Measurements from ENCODE around the gene DPEP1.
"Not testable (repeated sequence)": the region's sequence is repeated elsewhere in the genome, so short reads cannot be mapped to it uniquely, and the experiment has no call there.

DPEP1 gene

DNA sequence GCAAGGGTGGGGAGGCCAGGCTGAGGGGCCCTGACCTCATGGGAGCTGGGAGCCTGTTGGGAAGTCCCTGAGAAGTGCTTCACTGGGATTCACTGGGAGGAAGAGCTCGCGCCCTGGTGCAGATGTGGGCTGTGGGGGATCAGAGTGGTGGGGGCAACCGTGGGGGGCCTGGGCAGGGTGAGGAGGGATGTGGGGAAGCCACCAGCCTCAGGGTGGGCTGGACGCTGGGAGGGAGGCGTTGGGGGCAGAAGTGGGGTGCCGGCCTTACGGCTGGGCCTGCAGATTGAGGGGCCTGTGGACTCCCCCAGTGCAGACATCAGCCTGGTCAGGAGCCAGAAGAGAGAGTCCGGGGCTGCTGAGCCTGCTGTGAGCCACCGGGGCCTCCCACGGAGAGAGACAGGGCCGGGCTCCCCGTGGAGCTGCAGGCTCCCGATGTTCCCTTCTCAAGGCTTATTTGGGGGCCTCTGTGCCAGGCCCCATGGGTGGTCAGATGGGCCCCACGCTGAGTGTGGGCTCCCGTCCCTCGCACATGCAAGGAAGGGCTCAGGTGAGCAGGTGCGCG, 7.8 kb downstream of the DPEP1 start:
- DNase-seq, result no peak

DNA sequence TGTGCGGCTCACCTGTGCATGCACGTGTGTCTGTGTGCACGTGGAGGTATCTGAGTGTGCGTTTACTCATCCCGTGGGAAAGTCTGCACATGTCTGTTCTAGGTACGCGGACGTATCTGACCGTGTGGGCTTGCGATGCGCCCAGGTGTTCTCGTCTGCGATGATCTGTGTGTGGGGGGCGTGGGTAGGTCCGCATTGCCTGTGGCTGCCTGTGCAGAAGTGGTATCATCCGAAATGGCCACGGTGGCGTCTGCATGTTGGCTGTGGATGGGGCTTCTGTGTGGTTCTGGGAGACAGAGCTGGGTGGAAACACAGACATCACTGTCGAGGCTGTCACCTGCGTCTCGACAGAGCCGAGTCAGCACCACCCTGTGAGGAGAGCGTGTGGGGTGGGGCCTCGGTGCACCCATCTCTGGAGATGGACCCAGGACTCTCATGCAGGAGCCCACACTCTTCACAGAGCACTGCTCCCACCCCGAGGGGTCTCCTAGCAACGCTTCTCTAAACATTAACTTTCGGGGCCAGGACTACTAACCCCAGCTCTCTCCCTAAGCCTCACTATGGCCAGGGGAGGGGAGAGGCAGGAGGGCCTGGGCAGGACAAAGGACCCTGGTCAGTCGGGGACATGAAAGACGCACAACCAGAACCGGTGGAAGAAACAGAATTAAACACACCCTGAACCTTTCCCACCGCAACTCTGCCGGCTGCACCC, 8.4 kb downstream of the DPEP1 start:
- no peak for DNase-seq

DNA sequence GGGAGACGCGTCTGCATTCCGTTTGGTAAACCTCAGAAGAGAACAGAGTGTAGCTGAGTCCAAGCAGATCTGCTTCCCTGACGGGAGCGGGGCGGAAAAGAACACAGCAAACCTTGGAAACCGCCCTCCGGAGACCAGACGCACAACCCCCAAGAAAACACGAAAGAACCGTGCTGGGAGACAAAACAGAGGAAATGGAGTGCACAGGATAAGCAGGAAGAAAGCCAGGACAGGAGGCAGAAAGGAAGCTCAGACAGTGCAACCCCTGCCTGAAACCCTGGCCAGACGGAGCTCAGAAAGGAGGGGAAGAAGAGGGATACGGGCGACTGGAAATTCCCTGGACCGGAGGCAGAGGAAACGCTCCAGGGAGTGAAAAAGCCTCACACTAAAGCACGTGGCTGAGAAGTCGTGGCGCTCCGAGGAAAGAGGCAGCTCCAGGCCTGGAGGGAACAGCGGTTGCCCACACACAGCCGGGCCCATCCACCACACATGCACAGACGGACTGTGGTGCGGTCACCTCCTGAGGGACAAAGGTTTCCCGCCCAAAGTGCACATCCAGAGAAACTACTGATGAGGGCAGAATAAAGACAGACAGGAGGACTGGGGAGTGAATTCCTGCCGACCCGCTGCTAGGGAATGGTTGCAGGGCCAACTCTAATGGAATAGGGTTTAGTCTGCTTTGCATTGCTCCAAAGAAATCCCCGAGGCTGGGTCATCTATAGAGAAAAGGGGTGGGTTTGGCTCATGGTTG, 10.2 kb downstream of the DPEP1 start:
- DNase-seq, result no peak

DNA sequence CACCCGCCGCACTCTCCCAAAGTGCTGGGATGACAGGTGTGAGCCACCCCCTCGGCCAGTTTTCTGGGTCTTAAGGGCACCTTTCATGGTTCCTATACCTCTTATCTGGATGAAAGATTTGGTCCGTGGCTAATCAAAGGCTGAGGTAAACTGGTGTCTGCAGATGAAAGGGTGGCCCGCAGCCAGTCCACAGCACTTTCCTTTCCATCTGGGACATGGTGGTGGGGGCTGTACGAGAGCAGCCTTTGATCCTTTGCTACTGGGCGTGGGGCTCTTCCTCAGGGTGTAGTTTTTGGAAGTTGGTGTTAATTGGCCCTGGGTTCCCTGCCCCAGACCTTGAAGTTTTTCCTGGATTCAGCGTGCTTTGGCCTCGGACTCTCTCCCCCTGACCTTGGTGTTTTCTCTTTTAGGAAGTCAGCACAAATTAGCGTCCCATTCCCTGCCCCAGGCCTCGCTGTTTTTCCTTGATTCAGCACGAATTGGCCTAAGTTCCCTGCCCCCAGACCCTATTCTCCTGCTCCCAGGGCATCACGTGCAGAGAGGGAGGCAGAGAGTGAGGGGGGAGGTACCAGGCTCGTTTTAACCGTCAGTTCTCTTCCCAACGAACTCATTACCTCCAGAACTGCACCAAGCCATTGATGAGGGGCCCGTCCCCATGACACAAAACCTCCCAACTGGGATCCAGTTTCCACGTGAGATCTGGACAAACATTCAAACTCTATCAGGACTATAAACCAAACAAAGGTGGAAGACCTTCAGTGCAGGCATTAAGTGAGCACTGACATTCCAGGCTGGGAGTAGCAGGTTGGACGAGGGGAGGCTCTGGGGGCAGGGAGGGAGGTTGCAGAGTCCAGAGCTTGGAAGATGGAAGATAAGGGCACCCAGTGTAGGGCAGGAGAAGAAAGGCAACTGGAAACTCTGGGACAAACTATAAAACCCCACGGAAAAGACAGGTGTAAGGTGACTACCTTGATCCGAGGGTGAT, 11.6 kb downstream of the DPEP1 start:
- DNase-seq, result no peak

DNA sequence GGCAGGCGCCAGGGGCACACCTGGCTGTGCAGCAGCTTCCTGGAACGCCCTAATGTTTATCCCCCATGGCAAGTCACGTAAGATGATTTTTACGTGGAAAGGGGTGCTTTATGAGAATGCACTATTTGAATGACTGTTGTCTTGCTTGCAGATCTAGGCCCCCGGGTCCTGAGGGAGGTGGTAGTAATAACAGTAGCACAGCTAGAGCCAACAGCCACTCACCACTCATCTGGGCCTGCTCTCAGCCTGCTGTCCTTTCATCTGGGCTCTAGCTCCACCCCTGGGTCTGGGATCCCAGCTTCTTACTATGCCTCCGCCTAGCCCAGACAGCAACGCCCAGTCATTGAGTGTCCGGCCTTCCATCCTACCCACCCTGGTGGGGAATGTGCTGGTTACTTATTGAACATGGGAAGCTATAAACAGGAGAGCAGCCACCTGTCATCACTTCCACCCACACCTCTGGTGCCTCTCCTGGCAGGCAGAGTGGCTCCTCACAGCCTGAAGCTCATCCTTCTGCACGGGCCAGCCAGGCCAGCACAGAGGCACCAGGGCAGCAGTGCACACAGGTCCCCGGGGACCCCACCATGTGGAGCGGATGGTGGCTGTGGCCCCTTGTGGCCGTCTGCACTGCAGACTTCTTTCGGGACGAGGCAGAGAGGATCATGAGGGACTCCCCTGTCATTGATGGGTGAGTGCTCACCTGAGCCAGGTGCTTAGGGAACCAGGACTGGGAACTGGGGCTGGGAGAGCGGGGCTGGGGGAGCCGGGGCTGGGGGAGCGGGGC, 16.6 kb downstream of the DPEP1 start:
- DNase-seq, result no peak

DNA sequence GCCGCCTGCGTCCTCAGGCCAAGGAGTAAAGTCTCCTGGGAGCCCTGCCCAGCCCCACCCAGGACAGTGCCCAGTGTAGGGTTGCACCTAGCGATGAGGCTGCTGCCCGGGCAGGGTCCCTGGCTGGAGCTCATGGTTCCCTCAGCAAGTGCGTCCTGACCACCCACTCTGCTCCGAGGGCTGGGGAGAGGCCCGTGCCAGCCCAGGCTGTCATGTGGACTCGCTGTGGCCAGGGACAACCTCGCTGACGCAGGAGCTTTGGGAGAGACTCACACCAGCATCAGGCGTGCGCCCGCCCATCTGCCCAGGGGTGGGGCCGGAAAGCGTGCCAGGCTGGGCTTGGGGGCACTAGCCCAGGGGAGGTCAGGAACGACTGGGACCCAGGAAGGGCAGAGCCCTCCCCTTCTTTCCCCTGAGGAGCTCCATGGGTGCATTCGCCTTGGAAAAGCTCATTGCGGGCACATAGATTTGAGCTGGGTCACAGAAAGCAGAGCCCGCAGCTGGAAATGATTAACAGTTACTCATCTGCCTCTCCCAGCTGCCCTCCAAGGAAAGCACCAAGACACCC, 19.7 kb downstream of the DPEP1 start:
- no peak for DNase-seq

DNA sequence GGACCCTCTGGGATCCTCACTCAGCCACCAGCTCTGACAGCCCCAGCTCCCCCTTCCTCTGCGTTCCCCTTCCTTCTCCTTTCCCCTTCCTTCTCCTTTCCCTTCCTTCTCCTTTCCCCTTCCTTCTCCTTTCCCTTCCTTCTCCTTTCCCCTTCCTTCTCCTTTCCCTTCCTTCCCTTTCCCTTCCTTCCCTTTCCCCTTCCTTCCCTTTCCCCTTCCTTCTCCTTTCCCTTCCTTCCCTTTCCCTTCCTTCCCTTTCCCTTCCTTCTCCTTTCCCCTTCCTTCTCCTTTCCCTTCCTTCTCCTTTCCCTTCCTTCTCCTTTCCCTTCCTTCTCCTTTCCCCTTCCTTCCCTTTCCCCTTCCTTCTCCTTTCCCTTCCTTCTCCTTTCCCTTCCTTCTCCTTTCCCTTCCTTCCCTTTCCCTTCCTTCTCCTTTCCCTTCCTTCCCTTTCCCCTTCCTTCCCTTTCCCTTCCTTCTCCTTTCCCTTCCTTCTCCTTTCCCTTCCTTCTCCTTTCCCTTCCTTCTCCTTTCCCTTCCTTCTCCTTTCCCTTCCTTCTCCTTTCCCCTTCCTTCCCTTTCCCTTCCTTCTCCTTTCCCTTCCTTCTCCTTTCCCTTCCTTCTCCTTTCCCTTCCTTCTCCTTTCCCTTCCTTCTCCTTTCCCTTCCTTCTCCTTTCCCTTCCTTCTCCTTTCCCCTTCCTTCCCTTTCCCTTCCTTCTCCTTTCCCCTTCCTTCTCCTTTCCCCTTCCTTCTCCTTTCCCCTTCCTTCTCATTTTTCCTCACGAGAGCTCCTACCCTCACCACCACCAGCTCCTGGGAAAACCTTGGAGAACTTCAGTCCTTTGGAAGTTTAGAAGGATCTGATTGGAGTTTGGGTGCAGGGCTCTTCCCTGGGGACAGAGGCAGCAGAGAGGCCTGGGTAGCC, 21.3 kb downstream of the DPEP1 start:
- DNase-seq, result not testable (repeated sequence)

DNA sequence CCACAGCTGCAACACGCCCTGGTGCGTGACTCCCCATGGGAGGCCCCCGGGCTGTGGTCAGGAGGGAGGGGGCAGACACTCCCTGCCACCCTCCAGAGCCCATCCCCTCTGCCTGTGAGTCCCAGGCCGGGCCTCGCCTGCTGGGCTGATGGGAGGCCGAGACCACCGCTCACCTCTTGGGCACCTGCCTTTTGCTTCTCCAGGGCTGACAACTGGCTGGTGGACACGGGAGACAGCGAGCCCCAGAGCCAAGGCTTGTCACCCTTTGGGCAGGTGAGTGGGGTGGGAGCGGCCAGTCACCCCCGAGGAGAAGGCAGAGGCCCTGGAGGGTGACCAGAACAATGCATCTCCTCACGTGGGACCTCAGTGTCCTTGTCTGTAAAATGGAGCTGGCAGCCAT, 23.2 kb downstream of the DPEP1 start:
- DNase-seq, result no peak

DNA sequence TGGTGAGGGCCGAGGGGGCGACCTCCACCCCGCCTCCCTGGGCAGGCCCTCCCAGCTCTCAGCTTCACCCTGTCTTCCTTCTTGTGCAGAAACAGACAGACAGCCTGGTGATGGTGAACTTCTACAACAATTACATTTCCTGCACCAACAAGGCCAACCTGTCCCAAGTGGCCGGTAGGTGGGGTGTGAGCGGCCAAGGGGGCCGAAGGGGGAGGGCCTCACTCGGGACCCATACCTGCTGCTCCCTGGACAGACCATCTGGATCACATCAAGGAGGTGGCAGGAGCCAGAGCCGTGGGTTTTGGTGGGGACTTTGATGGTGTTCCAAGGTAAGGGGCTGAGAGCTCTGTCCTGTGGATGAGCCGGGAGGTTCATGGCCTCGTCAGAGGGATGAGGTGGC, 23.9 kb downstream of the DPEP1 start:
- no peak for DNase-seq

DNA sequence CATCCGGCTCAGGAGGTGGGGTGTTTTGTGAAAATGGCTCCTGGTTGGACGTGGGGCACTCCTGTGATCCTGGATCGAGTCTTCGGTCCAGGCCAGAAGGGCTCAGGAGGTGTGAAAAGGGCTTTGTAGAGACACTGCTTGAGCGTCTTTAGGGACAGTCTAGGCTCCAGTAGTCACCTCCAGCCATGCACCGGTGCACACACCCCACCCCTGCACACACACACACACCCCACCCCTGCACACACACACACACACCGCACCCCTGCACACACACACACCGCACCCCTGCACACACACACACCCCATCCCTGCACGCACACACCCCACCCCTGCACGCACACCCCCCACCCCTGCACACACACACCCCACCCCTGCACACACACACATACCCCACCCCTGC, 25.0 kb downstream of the DPEP1 start:
- no peak for DNase-seq

DNA sequence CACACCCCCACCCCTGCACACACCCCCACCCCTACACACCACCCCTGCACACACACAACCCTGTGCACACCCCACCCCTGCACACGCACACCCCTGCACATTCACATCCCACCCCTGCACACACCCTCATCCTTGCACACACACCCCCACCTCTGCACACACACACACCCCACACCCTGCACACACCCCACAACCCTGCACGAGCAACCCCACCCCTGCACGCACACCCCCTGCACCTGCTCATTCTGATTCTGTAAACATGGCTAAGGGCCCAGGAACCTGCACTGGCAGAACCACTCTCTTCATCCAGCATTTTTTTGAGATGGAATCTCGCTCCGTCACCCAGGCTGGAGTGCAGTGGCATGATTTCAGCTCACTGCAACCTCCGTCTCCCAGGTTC, 25.9 kb downstream of the DPEP1 start:
- DNase-seq, result no peak

DNA sequence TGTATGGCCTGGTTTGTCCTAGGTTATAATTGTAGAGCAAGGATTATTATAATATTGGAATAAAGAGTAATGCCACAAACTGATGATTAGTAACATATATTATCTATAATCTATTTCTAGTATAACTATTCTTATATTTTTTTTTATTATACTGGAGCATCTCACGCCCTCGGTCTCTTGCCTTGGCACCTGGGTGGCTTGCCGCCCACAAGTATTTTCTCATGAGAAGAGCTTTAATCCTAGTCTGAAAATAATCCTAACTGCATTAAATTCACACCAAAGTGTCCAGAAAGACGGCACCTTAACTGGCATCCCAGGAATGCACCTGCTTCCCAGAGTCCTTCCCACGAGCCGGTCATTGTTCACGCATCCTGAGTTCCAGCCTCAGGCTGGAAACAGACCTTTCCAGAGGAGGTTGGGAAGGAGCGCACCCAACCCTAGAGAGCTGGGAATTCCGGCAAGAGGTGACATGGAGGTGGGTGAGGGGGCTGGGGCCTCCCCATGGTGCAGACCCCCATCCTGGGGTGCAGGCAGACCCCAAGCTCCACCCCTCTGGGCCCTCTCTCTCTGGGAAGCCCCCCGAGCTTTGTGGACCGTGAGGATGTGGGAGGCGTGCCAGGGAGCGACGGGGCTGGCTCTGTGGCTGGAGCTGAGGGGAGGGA, 28.1 kb downstream of the DPEP1 start:
- no peak for DNase-seq

DNA sequence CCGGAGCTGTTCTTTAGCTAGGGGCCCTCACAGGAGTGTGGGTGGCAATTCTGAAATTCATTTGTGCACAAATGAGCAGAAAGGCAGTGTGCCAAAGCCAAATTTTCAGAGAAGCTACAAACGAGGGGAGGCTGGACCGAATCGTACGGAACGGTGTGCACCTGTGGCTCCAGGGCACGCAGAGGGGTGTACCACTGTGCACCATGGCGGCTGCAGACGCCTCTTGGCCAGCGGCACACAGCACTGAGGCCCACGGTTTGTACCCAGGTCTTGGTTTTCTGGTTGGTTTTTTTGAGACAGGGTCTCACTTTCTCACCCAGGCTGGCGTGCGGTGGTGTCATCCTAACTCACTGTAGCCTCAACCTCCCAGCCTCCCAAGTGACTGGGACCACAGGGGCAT, 29.1 kb downstream of the DPEP1 start:
- DNase-seq, result no peak

DNA sequence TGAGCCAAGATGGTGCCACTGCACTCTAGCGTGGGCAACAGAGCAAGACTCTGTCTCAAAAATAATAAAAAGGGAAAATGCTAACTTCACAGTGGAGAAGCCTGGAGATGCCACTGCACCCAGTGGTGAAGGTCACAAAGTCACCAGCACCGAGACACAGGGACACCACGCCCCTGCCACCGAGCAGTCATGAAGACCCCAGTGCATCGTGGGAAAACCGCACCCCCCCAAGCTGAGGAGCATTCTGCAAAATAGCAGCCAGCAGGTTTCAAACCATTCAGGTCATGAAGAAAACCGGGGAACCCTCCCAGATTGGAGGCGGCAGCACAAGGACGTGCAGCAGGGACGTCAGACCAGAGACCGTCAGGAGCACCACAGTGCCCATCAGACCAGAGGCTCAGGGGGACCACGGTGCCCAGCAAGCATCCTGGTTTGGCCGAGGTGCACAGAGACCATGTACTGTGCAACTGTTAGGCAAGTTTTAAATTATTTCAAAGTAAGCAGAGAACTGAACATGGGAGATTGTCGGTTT, 30.4 kb downstream of the DPEP1 start:
- no peak for DNase-seq

DNA sequence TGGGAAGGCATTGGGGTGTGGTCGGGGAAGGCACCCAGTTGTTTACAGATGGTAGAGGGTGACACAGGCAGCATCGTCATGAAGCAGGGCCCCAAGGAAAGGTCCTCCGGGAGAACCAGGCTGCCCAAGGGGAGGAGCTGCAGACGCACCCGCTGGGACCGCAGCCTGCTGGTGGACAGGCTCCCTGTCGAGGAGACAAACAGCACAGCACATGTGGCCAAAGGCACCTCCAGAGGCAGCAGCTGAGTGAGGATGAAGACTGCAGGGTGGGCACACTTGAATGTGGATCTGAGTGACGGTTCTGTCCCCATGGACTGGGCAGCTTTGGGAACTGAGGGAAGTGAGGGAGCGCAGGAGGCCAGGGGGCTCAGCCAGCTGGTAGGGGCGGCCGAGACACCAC, 31.7 kb downstream of the DPEP1 start:
- DNase-seq, result no peak

DNA sequence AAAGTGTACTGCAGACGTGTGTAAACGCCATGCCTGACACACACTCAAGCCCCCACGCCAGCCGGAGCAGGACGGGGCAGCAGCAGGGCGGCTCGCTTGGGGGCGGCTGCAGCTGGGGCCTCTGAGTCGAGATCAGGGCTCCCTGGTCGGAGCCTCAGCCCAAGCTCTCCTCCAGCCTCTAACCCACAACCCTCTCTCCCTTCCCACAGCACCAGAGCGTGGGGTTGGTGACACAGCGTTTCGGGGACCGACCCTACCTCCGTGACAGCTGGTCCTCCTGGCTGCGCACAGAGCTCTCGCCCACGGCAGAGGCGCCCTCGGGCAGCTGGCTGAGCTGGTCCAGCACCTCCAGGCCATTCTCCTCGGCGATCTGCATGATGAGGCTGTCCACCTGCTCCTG, 32.8 kb downstream of the DPEP1 start:
- no peak for DNase-seq

DNA sequence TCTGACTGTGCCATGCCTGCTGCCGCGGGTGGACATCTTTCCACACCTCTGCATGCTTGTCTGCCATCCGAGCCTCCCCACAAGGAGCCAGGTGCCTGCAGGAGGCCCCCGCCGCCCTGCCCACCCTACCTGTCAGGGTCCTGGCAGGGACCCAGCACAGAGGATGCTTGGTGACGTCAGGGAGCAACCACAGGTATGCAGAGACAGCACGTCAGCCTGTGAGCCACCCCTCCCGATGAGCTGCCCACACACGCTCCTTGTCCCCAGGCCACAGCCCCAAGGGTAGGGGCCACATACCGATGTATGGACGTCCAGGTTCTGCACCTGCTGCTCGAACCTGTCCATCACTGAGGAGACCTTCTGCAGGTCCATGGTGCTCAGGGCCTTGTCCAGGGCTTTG, 33.5 kb downstream of the DPEP1 start:
- no peak for DNase-seq

DNA sequence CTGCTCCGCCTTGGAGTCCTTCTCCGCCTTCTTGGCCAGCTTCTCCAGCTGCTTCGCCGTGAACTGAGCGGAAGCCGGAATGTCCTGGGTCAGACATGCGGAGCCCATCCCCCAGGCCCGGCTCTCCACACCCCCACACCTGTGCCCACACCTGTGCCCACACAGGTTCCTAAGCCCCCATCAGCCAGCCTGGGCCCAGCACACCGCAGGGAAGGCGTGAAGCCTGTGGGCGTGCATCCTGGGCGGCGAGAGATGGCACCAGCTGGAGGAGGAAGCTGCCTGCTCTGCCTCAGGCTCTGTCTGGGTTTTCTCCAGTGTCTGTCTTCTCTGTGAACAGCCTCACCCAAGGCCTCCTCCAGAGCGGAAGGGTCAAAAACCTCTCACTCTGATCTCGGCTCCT, 38.1 kb downstream of the DPEP1 start:
- DNase-seq, result no peak

DNA sequence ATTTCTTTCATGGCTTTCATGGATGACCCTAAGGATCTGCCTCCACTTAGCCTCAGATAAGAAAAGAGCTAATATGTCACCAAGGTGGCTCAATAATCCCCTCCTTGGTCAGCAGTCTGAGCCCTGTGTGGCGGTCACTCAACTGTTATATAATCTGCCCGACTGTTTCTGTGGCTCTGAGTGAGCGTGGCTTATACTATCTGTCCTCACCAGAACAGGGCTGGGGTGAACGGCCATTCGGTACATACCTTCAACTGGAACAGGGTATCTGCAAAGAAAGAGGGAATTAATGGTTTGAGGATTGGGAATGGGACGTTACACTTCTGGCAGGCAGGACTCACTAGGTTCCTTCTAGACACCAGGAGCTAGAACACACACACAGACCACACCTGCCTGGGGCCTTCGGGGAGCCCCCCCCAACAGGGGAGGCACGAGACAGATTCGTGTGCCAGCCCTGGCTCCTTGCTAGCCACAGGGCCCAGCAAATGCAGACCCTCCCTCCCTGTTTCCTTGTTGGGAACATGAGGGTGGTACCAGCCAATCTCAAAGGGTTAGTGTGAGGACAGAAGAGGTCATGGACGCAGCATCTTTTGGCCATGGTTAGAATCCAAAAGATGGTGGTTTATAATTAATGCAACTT, 40.3 kb downstream of the DPEP1 start:
- DNase-seq, result no peak

Measured in activated naive CD4-positive, alpha-beta T cell (primary cell).